HEK293 (cell line): ENCODE results near the gene PICALM.

ENCODE experiments used
- CTCF ChIA-PET: fragments of 350-600 bp; formaldehyde crosslinking; extraction: SDS; loops from one replicate; lab custom pipeline; 2021; ENCODE audit warnings: antibody characterized with exemption; lab: Yijun Ruan, JAX
- POLR2A ChIA-PET: fragments of 300-600 bp; formaldehyde crosslinking; extraction: SDS; loops from one replicate; lab custom pipeline; 2020; ENCODE audit warnings: antibody characterized with exemption, inconsistent platforms; lab: Yijun Ruan, JAX
- H3K27ac ChIP-seq: fragments of 200-500 bp; sonication (Bioruptor generic); 2 replicates; pipeline ENCODE4 v1.5.1; 2014; ENCODE audit warnings: low read depth, low read length, control low read depth, inconsistent platforms; ENCODE audit errors: extremely low read depth
- H3K36me3 ChIP-seq, 2 experiments: fragments of 200-500 bp in 1 of 2; sonication (Bioruptor generic) in 1 of 2; 1 replicate in 1 of 2; 2 replicates in 1 of 2; pipeline ENCODE4 v1.5.1; 2014 to 2017; ENCODE audit warnings: inconsistent platforms in 2 of 2, low read length in 2 of 2; ENCODE audit not compliant: control insufficient read depth in 2 of 2, insufficient read depth in 1 of 2
- H3K4me1 ChIP-seq: fragments of 200-500 bp; sonication (Bioruptor generic); 2 replicates; pipeline ENCODE4 v1.5.1; 2014; ENCODE audit warnings: mild to moderate bottlenecking, low read length, inconsistent platforms; ENCODE audit not compliant: control insufficient read depth, insufficient read depth
- H3K4me3 ChIP-seq: 2 replicates; pipeline ENCODE4 v1.5.1; 2011; ENCODE audit warnings: low read depth, mild to moderate bottlenecking, control low read depth, low read length, moderate library complexity
- H3K9me3 ChIP-seq: fragments of 200-500 bp; sonication (Bioruptor generic); 2 replicates; pipeline ENCODE4 v1.5.1; 2014; ENCODE audit warnings: low read depth, low read length, inconsistent platforms; ENCODE audit not compliant: control insufficient read depth, insufficient read depth
- GLI4 ChIP-seq: fragments of 450-650 bp; formaldehyde crosslinking; IDR thresholded peaks from 2 replicates; pipeline ENCODE4 v1.5.1; 2016; ENCODE audit warnings: missing biosample characterization, missing genetic modification characterization
- SCRT1 ChIP-seq: fragments of 450-650 bp; formaldehyde crosslinking; IDR thresholded peaks from 2 replicates; pipeline ENCODE4 v1.5.1; 2016; ENCODE audit warnings: missing biosample characterization, missing genetic modification characterization, borderline replicate concordance
- ZBTB21 ChIP-seq: fragments of 450-650 bp; formaldehyde crosslinking; IDR thresholded peaks from 2 replicates; pipeline ENCODE4 v1.5.1; 2017; ENCODE audit warnings: missing biosample characterization, missing genetic modification characterization
- ZEB2 ChIP-seq: fragments of 450-650 bp; formaldehyde crosslinking; IDR thresholded peaks from 2 replicates; pipeline ENCODE4 v1.5.1; 2016; ENCODE audit warnings: missing biosample characterization, missing genetic modification characterization
- ZNF133 ChIP-seq: fragments of 450-650 bp; formaldehyde crosslinking; IDR thresholded peaks from 2 replicates; pipeline ENCODE4 v1.5.1; 2016; ENCODE audit warnings: missing biosample characterization, missing genetic modification characterization
- ZNF157 ChIP-seq: fragments of 450-650 bp; formaldehyde crosslinking; IDR thresholded peaks from 2 replicates; pipeline ENCODE4 v1.5.1; 2016; ENCODE audit warnings: missing biosample characterization, missing genetic modification characterization
- ZNF174 ChIP-seq: fragments of 450-650 bp; formaldehyde crosslinking; IDR thresholded peaks from 2 replicates; pipeline ENCODE4 v1.5.0; 2017; ENCODE audit warnings: missing biosample characterization, mild to moderate bottlenecking, missing genetic modification characterization
- ZNF350 ChIP-seq: fragments of 450-650 bp; formaldehyde crosslinking; IDR thresholded peaks from 2 replicates; pipeline ENCODE4 v1.5.0; 2017; ENCODE audit warnings: missing biosample characterization, mild to moderate bottlenecking, missing genetic modification characterization
- ZNF366 ChIP-seq: fragments of 450-650 bp; formaldehyde crosslinking; conservative IDR thresholded peaks from 2 replicates; pipeline ENCODE4 v1.5.1; 2016; ENCODE audit warnings: missing biosample characterization, missing genetic modification characterization
- ZNF677 ChIP-seq: fragments of 450-650 bp; IDR thresholded peaks from 2 replicates; pipeline ENCODE4 v1.5.0; 2018; ENCODE audit warnings: missing biosample characterization, mild to moderate bottlenecking, missing genetic modification characterization, moderate library complexity
- ZNF792 ChIP-seq: fragments of 450-650 bp; formaldehyde crosslinking; IDR thresholded peaks from 2 replicates; pipeline ENCODE4 v1.5.1; 2016; ENCODE audit warnings: missing biosample characterization, missing genetic modification characterization
- ZSCAN30 ChIP-seq: fragments of 450-650 bp; IDR thresholded peaks from 2 replicates; pipeline ENCODE4 v1.5.1; 2018; ENCODE audit warnings: missing biosample characterization, mild to moderate bottlenecking, missing genetic modification characterization, moderate library complexity
- ZSCAN5A ChIP-seq: fragments of 450-650 bp; formaldehyde crosslinking; IDR thresholded peaks from 2 replicates; pipeline ENCODE4 v1.5.1; 2016; ENCODE audit warnings: missing biosample characterization, missing genetic modification characterization
- TF ChIP-seq, protein P1 (sequence below): fragments of 450-650 bp; formaldehyde crosslinking; conservative IDR thresholded peaks from 2 replicates; pipeline ENCODE4 v1.5.1; 2016; ENCODE audit warnings: low read depth, missing biosample characterization, missing genetic modification characterization

The PICALM gene

DNA sequence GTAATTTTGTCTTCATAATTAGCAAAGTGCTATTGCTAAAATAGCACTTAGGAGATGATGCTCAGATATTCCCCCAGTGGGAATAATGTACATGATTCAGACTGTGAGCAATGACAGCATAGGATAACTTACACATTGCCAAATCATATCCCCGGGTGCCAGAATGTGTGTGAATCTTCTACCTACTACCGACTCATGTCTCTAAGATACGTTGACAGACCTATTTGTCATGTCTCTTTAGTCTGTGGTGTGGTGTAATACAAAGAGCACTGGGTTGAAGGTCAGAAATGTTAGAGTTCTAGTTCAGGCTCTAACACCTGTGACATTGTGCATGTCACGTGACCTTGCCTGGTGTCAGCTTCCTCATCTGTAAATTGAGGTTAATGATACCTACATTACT lies 31.0 kb upstream of the PICALM start:
- POLR2A ChIA-PET, result no interaction called here
- no peaks in the 10 kb centered on the region for H3K9me3 ChIP-seq
- 0 out of 2 replicates have a peak, but pooled peaks cover 2% of the 10 kb centered on the region for H3K4me1 ChIP-seq
- TF ChIP-seq ZNF174, result no peak
- no peak for TF ChIP-seq ZNF157 (tag by site-specific recombination)
- no peak for TF ChIP-seq ZNF677 (tag by site-specific recombination)
- no peak for TF ChIP-seq ZNF792 (tag by site-specific recombination)
- TF ChIP-seq ZNF350, result no peak
- no peak for TF ChIP-seq ZEB2 (tag by site-specific recombination)
- no peak for TF ChIP-seq ZNF133 (tag by site-specific recombination)
- TF ChIP-seq ZSCAN30 (tag by site-specific recombination), result no peak
- H3K36me3 ChIP-seq, result no peaks in the 10 kb centered on the region
- no peak overlapping the region for H3K27ac ChIP-seq
- CTCF ChIA-PET, result no interaction called here
- H3K4me3 ChIP-seq, result no peak overlapping the region

GRCh38 chr11:86097980-86098379 lies 29.1 kb upstream of the PICALM start:
- POLR2A ChIA-PET, result no interaction called here
- Histone ChIP-seq H3K9me3 (no peaks in the 10 kb centered on the region), H3K36me3 (no peaks in the 10 kb centered on the region), H3K4me3 (no peak overlapping the region), H3K27ac (no peak overlapping the region), H3K4me1 (0 out of 2 replicates have a peak, but pooled peaks cover 2% of the 10 kb centered on the region)
- CTCF ChIA-PET, result interaction anchor here (0.5 kb wide), 1 partner anchor 107 kb away, joined by 3 read pairs; no protein-coding TSS in a partner anchor
- TF ChIP-seq SCRT1 (tag by site-specific recombination), result no peak
- TF ChIP-seq, protein P1, sequence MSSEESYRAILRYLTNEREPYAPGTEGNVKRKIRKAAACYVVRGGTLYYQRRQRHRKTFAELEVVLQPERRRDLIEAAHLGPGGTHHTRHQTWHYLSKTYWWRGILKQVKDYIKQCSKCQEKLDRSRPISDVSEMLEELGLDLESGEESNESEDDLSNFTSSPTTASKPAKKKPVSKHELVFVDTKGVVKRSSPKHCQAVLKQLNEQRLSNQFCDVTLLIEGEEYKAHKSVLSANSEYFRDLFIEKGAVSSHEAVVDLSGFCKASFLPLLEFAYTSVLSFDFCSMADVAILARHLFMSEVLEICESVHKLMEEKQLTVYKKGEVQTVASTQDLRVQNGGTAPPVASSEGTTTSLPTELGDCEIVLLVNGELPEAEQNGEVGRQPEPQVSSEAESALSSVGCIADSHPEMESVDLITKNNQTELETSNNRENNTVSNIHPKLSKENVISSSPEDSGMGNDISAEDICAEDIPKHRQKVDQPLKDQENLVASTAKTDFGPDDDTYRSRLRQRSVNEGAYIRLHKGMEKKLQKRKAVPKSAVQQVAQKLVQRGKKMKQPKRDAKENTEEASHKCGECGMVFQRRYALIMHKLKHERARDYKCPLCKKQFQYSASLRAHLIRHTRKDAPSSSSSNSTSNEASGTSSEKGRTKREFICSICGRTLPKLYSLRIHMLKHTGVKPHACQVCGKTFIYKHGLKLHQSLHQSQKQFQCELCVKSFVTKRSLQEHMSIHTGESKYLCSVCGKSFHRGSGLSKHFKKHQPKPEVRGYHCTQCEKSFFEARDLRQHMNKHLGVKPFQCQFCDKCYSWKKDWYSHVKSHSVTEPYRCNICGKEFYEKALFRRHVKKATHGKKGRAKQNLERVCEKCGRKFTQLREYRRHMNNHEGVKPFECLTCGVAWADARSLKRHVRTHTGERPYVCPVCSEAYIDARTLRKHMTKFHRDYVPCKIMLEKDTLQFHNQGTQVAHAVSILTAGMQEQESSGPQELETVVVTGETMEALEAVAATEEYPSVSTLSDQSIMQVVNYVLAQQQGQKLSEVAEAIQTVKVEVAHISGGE (tag by site-specific recombination), result no peak

- Histone ChIP-seq H3K4me3 (no peak overlapping the region), H3K27ac (no peak overlapping the region), H3K4me1 (no peaks in the 10 kb centered on the region), H3K36me3 (no peaks in the 10 kb centered on the region), H3K9me3 (no peaks in the 10 kb centered on the region)
- TF ChIP-seq ZBTB21, result no peak
- TF ChIP-seq, protein P1 (tag by site-specific recombination), result no peak
- TF ChIP-seq GLI4 (tag by site-specific recombination), result no peak
- no peak for TF ChIP-seq ZNF366
- TF ChIP-seq ZSCAN5A (tag by site-specific recombination), result no peak
- ChIA-PET CTCF (no interaction called here), POLR2A (no interaction called here)
Observed at GRCh38 chr11:86091566-86091965, 22.7 kb upstream of the PICALM start.
